GM23338 (cell line): Measurements from ENCODE around the gene IL22RA1. TPM values are rescaled to one million over a fixed set of nuclear protein-coding genes. Genes with fewer than 3 reads are reported as not detected.

Source experiments
- ATAC-seq: fragments of 200-7000 bp; cut with Tn5 transposase; 3 replicates; pipeline ENCODE4 v1.9.1; 2020
- DNase-seq: peaks from one replicate; pipeline ENCODE4 v3.0.0-alpha.2; 2015; ENCODE audit warnings: low spot score
- H2AFZ ChIP-seq: fragments of 200-600 bp; sonication (generic); 2 replicates; pipeline ENCODE4 v1.8.0; 2016; ENCODE audit warnings: antibody characterized with exemption, mild to moderate bottlenecking, moderate library complexity
- H3F3A ChIP-seq: fragments of 200-600 bp; sonication (generic); replicated peaks from 2 replicates; pipeline ENCODE4 v1.8.0; 2017; ENCODE audit warnings: antibody characterized with exemption, mixed run types, low read depth
- H3K27ac ChIP-seq: fragments of 200-600 bp; sonication (generic); 2 replicates; pipeline ENCODE4 v1.6.1; 2016; ENCODE audit warnings: low read depth
- H3K27me3 ChIP-seq: fragments of 200-600 bp; sonication (generic); 2 replicates; pipeline ENCODE4 v1.8.0; 2016; ENCODE audit warnings: mild to moderate bottlenecking, mixed run types, moderate library complexity; ENCODE audit not compliant: insufficient read depth
- H3K36me3 ChIP-seq: fragments of 200-600 bp; sonication (generic); 2 replicates; pipeline ENCODE4 v1.8.0; 2016; ENCODE audit warnings: mild to moderate bottlenecking; ENCODE audit not compliant: insufficient read depth
- H3K4me1 ChIP-seq: fragments of 200-600 bp; sonication (generic); 2 replicates; pipeline ENCODE4 v1.8.0; 2016; ENCODE audit warnings: mild to moderate bottlenecking, moderate library complexity; ENCODE audit not compliant: insufficient read depth
- H3K4me2 ChIP-seq: fragments of 200-600 bp; sonication (generic); 2 replicates; pipeline ENCODE4 v1.7.1; 2017; ENCODE audit warnings: mixed run types
- H3K4me3 ChIP-seq: fragments of 200-600 bp; sonication (generic); 2 replicates; pipeline ENCODE4 v1.6.1; 2016; ENCODE audit warnings: mixed run types
- H3K79me2 ChIP-seq: fragments of 200-600 bp; sonication (generic); replicated peaks from 2 replicates; pipeline ENCODE4 v1.8.0; 2017; ENCODE audit warnings: mild to moderate bottlenecking; ENCODE audit not compliant: insufficient read depth
- H3K9me2 ChIP-seq: fragments of 200-600 bp; sonication (generic); 2 replicates; pipeline ENCODE4 v1.8.0; 2017; ENCODE audit not compliant: insufficient read depth
- H4K20me1 ChIP-seq: fragments of 200-600 bp; sonication (generic); replicated peaks from 2 replicates; pipeline ENCODE4 v1.8.0; 2017; ENCODE audit warnings: mild to moderate bottlenecking; ENCODE audit not compliant: insufficient read depth
- H3K27ac Mint-ChIP-seq: 2 replicates; pipeline ENCODE4 v1.8.0; 2020; ENCODE audit warnings: inconsistent platforms, mild to moderate bottlenecking, moderate library complexity, mixed read lengths
- H3K27me3 Mint-ChIP-seq: 3 replicates; pipeline ENCODE4 v1.8.0; 2022; ENCODE audit warnings: low read depth, mild to moderate bottlenecking, moderate library complexity, mixed read lengths, inconsistent platforms; ENCODE audit not compliant: insufficient read depth, poor library complexity
- H3K36me3 Mint-ChIP-seq: 3 replicates; pipeline ENCODE4 v1.8.0; 2021; ENCODE audit warnings: low read depth, mild to moderate bottlenecking, inconsistent platforms, moderate library complexity, mixed read lengths
- H3K4me1 Mint-ChIP-seq: 3 replicates; pipeline ENCODE4 v1.8.0; 2020; ENCODE audit warnings: mild to moderate bottlenecking, inconsistent platforms, mixed read lengths
- H3K4me3 Mint-ChIP-seq: 3 replicates; pipeline ENCODE4 v1.8.0; 2021; ENCODE audit warnings: moderate library complexity, mild to moderate bottlenecking, inconsistent platforms, mixed read lengths
- H3K9me3 Mint-ChIP-seq: 3 replicates; pipeline ENCODE4 v1.8.0; 2020; ENCODE audit warnings: moderate library complexity, mild to moderate bottlenecking, inconsistent platforms, mixed read lengths
- CREB1 ChIP-seq: fragments of 250-450 bp; sonication (Bioruptor Pico); IDR thresholded peaks from 2 replicates; pipeline ENCODE4 v1.5.0; 2020; ENCODE audit warnings: low read depth, mild to moderate bottlenecking, moderate library complexity
- EZH2 ChIP-seq: fragments of 200-600 bp; sonication (generic); IDR thresholded peaks from one replicate; pipeline ENCODE4 v1.8.0; 2017; ENCODE audit warnings: antibody characterized with exemption, mild to moderate bottlenecking, low read depth; ENCODE audit not compliant: unreplicated experiment
- EZH2phosphoT487 ChIP-seq: fragments of 200-600 bp; sonication (generic); IDR thresholded peaks from one replicate; pipeline ENCODE4 v1.8.1; 2018; ENCODE audit warnings: antibody characterized with exemption; ENCODE audit not compliant: unreplicated experiment
- JUNB ChIP-seq: IDR thresholded peaks from one replicate; pipeline ENCODE4 v1.6.1; 2016; ENCODE audit warnings: antibody characterized with exemption; ENCODE audit not compliant: unreplicated experiment
- NANOG ChIP-seq: IDR thresholded peaks from 2 replicates; pipeline ENCODE4 v1.6.1; 2016; ENCODE audit warnings: antibody characterized with exemption, borderline replicate concordance
- POLR2AphosphoS5 ChIP-seq: IDR thresholded peaks from 2 replicates; pipeline ENCODE4 v1.6.1; 2016; ENCODE audit warnings: antibody characterized with exemption, low read depth
- STAT1 ChIP-seq: IDR thresholded peaks from one replicate; pipeline ENCODE4 v1.6.1; 2016; ENCODE audit warnings: antibody characterized with exemption; ENCODE audit not compliant: unreplicated experiment
- ZNF331 ChIP-seq: fragments of 250-450 bp; sonication (Bioruptor Pico); IDR thresholded peaks from 2 replicates; pipeline ENCODE4 v1.5.0; 2020; ENCODE audit warnings: low read depth, mild to moderate bottlenecking, moderate library complexity
- polyA plus RNA-seq: library from polyadenylated mRNA; unstranded; fragments of >200 nt; fragmentation: Nextera tagmentation; extraction: Ambion mirVana; gene quantifications from 2 replicates; pipeline ENCODE4 v1.2.1, GENCODE V29; 2016
- total RNA-seq: library from RNA; depleted of rRNA; stranded (reverse); fragments of >200 nt; shearing (Covaris generic); gene quantifications from 2 replicates; pipeline ENCODE4 v1.2.3, GENCODE V29; 2014
- TF ChIP-seq, protein P1 (sequence below): fragments of 250-450 bp; sonication (Bioruptor Pico); IDR thresholded peaks from 2 replicates; pipeline ENCODE4 v1.5.0; 2020; ENCODE audit warnings: mild to moderate bottlenecking, moderate library complexity
- TF ChIP-seq, protein P2 (sequence below), 2 experiments: fragments of 200-600 bp in 1 of 2; sonication (generic) in 1 of 2; conservative IDR thresholded peaks; 2 replicates each; pipeline versions ENCODE4 v1.5.1 to v1.6.1; 2016 to 2017; ENCODE audit warnings: antibody characterized with exemption in 2 of 2, low read depth in 2 of 2, mild to moderate bottlenecking in 2 of 2, moderate library complexity in 1 of 2
- TF ChIP-seq, protein P3 (sequence below): IDR thresholded peaks from 2 replicates; pipeline ENCODE4 v1.6.1; 2016; ENCODE audit warnings: antibody characterized with exemption
- TF ChIP-seq, protein P4 (sequence below): IDR thresholded peaks from one replicate; pipeline ENCODE4 v1.6.1; 2018; ENCODE audit warnings: antibody characterized with exemption; ENCODE audit not compliant: unreplicated experiment

The IL22RA1 gene
- total and polyA plus RNA-seq, 2 experiments from 2014 or later, result 0.11 to 0.28 TPM

DNA sequence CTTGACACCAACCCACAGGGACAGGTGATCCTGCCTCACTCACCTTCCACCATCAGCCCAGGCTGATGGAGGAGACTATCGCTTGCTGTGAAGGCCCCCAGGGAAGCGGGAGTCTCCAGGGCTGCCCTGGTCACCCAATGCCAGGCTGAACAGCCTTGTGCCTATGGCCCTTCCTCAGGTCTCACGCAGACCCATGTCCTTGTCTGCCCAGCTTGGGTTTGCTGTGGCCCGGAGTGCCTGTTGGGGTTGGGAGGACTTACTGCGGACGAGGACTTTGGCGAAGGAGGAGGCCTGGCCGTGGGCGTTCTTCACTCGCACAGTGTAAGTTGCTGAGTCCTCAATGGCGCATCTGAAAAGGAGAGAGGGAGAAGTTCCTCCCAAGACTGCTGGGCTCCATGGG, 45.3 kb downstream of the IL22RA1 start:
- no peaks in the 10 kb centered on the region for H4K20me1 ChIP-seq
- H3K27me3 Mint-ChIP-seq, result peaks cover 12% of the 10 kb centered on the region

More for the DNA sequence above, 45.3 kb downstream of the IL22RA1 start:
- H2AFZ ChIP-seq, result no peak overlapping the region
- Mint-ChIP-seq H3K4me3 (no peak overlapping the region), H3K4me1 (peaks cover 12% of the 10 kb centered on the region), H3K9me3 (no peaks in the 10 kb centered on the region), H3K27ac (no peak overlapping the region), H3K36me3 (no peaks in the 10 kb centered on the region)
- H3K4me2 ChIP-seq, result no peak overlapping the region
- DNase-seq (no peak), ATAC-seq (no peak)
- no peak overlapping the region for H3K27ac ChIP-seq
- no peaks in the 10 kb centered on the region for H3F3A ChIP-seq
- H3K36me3 ChIP-seq, result no peaks in the 10 kb centered on the region
- no peak overlapping the region for H3K4me3 ChIP-seq
- no peaks in the 10 kb centered on the region for H3K9me2 ChIP-seq
- H3K79me2 ChIP-seq, result no peaks in the 10 kb centered on the region
- H3K27me3 ChIP-seq, result no peaks in the 10 kb centered on the region
- no peak for TF ChIP-seq ZNF331 (CRISPR knock-in tag)
- TF ChIP-seq NANOG, result no peak
- TF ChIP-seq EZH2phosphoT487, result no peak
- TF ChIP-seq, protein P1, sequence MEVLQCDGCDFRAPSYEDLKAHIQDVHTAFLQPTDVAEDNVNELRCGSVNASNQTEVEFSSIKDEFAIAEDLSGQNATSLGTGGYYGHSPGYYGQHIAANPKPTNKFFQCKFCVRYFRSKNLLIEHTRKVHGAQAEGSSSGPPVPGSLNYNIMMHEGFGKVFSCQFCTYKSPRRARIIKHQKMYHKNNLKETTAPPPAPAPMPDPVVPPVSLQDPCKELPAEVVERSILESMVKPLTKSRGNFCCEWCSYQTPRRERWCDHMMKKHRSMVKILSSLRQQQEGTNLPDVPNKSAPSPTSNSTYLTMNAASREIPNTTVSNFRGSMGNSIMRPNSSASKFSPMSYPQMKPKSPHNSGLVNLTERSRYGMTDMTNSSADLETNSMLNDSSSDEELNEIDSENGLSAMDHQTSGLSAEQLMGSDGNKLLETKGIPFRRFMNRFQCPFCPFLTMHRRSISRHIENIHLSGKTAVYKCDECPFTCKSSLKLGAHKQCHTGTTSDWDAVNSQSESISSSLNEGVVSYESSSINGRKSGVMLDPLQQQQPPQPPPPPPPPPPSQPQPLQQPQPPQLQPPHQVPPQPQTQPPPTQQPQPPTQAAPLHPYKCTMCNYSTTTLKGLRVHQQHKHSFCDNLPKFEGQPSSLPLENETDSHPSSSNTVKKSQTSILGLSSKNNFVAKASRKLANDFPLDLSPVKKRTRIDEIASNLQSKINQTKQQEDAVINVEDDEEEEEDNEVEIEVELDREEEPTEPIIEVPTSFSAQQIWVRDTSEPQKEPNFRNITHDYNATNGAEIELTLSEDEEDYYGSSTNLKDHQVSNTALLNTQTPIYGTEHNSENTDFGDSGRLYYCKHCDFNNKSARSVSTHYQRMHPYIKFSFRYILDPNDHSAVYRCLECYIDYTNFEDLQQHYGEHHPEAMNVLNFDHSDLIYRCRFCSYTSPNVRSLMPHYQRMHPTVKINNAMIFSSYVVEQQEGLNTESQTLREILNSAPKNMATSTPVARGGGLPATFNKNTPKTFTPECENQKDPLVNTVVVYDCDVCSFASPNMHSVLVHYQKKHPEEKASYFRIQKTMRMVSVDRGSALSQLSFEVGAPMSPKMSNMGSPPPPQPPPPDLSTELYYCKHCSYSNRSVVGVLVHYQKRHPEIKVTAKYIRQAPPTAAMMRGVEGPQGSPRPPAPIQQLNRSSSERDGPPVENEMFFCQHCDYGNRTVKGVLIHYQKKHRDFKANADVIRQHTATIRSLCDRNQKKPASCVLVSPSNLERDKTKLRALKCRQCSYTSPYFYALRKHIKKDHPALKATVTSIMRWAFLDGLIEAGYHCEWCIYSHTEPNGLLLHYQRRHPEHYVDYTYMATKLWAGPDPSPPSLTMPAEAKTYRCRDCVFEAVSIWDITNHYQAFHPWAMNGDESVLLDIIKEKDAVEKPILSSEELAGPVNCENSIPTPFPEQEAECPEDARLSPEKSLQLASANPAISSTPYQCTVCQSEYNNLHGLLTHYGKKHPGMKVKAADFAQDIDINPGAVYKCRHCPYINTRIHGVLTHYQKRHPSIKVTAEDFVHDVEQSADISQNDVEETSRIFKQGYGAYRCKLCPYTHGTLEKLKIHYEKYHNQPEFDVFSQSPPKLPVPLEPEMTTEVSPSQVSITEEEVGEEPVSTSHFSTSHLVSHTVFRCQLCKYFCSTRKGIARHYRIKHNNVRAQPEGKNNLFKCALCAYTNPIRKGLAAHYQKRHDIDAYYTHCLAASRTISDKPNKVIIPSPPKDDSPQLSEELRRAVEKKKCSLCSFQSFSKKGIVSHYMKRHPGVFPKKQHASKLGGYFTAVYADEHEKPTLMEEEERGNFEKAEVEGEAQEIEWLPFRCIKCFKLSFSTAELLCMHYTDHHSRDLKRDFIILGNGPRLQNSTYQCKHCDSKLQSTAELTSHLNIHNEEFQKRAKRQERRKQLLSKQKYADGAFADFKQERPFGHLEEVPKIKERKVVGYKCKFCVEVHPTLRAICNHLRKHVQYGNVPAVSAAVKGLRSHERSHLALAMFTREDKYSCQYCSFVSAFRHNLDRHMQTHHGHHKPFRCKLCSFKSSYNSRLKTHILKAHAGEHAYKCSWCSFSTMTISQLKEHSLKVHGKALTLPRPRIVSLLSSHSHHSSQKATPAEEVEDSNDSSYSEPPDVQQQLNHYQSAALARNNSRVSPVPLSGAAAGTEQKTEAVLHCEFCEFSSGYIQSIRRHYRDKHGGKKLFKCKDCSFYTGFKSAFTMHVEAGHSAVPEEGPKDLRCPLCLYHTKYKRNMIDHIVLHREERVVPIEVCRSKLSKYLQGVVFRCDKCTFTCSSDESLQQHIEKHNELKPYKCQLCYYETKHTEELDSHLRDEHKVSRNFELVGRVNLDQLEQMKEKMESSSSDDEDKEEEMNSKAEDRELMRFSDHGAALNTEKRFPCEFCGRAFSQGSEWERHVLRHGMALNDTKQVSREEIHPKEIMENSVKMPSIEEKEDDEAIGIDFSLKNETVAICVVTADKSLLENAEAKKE (CRISPR knock-in tag), result no peak
- no peak for TF ChIP-seq CREB1 (CRISPR knock-in tag)
- no peak for TF ChIP-seq JUNB
- TF ChIP-seq, protein P2, sequence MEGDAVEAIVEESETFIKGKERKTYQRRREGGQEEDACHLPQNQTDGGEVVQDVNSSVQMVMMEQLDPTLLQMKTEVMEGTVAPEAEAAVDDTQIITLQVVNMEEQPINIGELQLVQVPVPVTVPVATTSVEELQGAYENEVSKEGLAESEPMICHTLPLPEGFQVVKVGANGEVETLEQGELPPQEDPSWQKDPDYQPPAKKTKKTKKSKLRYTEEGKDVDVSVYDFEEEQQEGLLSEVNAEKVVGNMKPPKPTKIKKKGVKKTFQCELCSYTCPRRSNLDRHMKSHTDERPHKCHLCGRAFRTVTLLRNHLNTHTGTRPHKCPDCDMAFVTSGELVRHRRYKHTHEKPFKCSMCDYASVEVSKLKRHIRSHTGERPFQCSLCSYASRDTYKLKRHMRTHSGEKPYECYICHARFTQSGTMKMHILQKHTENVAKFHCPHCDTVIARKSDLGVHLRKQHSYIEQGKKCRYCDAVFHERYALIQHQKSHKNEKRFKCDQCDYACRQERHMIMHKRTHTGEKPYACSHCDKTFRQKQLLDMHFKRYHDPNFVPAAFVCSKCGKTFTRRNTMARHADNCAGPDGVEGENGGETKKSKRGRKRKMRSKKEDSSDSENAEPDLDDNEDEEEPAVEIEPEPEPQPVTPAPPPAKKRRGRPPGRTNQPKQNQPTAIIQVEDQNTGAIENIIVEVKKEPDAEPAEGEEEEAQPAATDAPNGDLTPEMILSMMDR (conservative IDR thresholded peaks at IDR 0.05; ENCODE audit: low read depth in 2 of 2), result no peak
- TF ChIP-seq, protein P3, sequence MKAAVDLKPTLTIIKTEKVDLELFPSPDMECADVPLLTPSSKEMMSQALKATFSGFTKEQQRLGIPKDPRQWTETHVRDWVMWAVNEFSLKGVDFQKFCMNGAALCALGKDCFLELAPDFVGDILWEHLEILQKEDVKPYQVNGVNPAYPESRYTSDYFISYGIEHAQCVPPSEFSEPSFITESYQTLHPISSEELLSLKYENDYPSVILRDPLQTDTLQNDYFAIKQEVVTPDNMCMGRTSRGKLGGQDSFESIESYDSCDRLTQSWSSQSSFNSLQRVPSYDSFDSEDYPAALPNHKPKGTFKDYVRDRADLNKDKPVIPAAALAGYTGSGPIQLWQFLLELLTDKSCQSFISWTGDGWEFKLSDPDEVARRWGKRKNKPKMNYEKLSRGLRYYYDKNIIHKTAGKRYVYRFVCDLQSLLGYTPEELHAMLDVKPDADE, result no peak
- no peak for TF ChIP-seq EZH2
- TF ChIP-seq, protein P4, sequence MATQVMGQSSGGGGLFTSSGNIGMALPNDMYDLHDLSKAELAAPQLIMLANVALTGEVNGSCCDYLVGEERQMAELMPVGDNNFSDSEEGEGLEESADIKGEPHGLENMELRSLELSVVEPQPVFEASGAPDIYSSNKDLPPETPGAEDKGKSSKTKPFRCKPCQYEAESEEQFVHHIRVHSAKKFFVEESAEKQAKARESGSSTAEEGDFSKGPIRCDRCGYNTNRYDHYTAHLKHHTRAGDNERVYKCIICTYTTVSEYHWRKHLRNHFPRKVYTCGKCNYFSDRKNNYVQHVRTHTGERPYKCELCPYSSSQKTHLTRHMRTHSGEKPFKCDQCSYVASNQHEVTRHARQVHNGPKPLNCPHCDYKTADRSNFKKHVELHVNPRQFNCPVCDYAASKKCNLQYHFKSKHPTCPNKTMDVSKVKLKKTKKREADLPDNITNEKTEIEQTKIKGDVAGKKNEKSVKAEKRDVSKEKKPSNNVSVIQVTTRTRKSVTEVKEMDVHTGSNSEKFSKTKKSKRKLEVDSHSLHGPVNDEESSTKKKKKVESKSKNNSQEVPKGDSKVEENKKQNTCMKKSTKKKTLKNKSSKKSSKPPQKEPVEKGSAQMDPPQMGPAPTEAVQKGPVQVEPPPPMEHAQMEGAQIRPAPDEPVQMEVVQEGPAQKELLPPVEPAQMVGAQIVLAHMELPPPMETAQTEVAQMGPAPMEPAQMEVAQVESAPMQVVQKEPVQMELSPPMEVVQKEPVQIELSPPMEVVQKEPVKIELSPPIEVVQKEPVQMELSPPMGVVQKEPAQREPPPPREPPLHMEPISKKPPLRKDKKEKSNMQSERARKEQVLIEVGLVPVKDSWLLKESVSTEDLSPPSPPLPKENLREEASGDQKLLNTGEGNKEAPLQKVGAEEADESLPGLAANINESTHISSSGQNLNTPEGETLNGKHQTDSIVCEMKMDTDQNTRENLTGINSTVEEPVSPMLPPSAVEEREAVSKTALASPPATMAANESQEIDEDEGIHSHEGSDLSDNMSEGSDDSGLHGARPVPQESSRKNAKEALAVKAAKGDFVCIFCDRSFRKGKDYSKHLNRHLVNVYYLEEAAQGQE, result no peak
- TF ChIP-seq STAT1, result no peak
- no peak for TF ChIP-seq POLR2AphosphoS5
- no peaks in the 10 kb centered on the region for H3K4me1 ChIP-seq
